HFFc6 (cell line): ENCODE measurements around the gene DDX1. TPM values are rescaled to one million over a fixed set of nuclear protein-coding genes. Genes with fewer than 3 reads are reported as not detected.

Experiments
- DNase-seq: peaks from one replicate; pipeline ENCODE4 v3.0.0-alpha.2; 2018
- H3K27ac Mint-ChIP-seq: 2 replicates; pipeline ENCODE4 v1.8.0; 2020; ENCODE audit warnings: mild to moderate bottlenecking, mixed read lengths
- H3K27me3 Mint-ChIP-seq: 2 replicates; pipeline ENCODE4 v1.8.0; 2021; ENCODE audit warnings: mild to moderate bottlenecking, moderate library complexity, mixed read lengths; ENCODE audit not compliant: insufficient read depth
- H3K36me3 Mint-ChIP-seq: 2 replicates; pipeline ENCODE4 v1.8.0; 2021; ENCODE audit warnings: low read depth, mixed read lengths
- H3K4me1 Mint-ChIP-seq: 2 replicates; pipeline ENCODE4 v1.8.0; 2020; ENCODE audit warnings: low read depth, mixed read lengths
- H3K4me3 Mint-ChIP-seq: 2 replicates; pipeline ENCODE4 v1.8.0; 2020; ENCODE audit warnings: mild to moderate bottlenecking, moderate library complexity, mixed read lengths
- H3K9me3 Mint-ChIP-seq: 2 replicates; pipeline ENCODE4 v1.8.0; 2020; ENCODE audit warnings: mild to moderate bottlenecking, mixed read lengths
- total RNA-seq, 6 experiments: library from RNA; stranded (reverse); fragmentation: NEBNext Ultra II Directional; extraction: Animal tissue kit (Norgen Biotek cat#: 25700); gene quantifications; 2 replicates in 1 of 6; 3 replicates in 5 of 6; pipeline ENCODE4 v1.2.3, GENCODE V29; 2021
- TF ChIP-seq, protein P1 (sequence below): fragments of 200-600 bp; sonication (generic); IDR thresholded peaks from 2 replicates; pipeline ENCODE4 v1.5.0; 2021; ENCODE audit warnings: antibody characterized with exemption, mild to moderate bottlenecking

DDX1 gene
- total RNA-seq, 6 experiments from 2014 or later, result 111 to 123 (median 113) TPM

DNA sequence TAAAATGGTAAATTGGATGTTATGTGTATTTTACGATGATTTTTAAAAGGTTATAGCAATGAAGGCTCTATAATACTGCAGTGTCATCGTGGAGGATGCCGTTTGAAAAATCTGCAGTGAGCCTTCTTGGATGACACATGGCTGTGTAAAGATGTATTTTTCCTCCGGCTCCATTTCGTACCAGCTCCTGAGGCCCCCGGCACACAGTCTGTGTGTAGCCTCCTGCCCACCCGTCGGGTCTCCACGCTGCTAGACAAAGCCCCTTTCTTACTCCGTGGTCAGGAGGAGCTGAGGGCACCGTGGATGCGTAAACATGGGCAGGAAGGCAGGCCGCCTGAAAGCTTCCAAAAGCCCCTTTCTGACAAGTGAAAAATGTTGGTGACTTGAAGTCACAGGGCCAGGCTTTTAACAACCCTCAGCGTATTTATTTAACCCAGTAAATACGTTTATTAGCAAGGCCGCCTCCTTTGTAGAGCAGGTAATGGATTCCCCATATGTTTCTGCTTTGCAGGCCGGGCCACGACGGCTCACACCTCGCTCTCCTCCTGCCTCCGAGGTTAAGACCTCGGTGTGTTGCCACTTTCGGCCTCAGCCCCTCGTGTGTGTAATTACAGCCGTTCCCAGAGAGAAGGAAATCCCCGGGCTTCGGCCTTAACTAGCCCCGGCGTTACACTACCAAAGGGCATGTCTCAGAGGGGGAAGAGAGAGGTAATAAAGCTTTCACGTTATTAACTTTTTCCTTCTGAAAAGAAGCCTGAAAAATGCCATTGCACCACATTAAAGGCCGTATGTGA, 72.8 kb downstream of the DDX1 start:
- Mint-ChIP-seq H3K4me1 (peaks cover 28% of the 10 kb centered on the region), H3K9me3 (no peaks in the 10 kb centered on the region), H3K4me3 (no peak overlapping the region), H3K36me3 (no peaks in the 10 kb centered on the region), H3K27me3 (peaks cover 7% of the 10 kb centered on the region), H3K27ac (no peak overlapping the region)
- TF ChIP-seq, protein P1, sequence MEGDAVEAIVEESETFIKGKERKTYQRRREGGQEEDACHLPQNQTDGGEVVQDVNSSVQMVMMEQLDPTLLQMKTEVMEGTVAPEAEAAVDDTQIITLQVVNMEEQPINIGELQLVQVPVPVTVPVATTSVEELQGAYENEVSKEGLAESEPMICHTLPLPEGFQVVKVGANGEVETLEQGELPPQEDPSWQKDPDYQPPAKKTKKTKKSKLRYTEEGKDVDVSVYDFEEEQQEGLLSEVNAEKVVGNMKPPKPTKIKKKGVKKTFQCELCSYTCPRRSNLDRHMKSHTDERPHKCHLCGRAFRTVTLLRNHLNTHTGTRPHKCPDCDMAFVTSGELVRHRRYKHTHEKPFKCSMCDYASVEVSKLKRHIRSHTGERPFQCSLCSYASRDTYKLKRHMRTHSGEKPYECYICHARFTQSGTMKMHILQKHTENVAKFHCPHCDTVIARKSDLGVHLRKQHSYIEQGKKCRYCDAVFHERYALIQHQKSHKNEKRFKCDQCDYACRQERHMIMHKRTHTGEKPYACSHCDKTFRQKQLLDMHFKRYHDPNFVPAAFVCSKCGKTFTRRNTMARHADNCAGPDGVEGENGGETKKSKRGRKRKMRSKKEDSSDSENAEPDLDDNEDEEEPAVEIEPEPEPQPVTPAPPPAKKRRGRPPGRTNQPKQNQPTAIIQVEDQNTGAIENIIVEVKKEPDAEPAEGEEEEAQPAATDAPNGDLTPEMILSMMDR, result no peak
- no peak for DNase-seq

DNA sequence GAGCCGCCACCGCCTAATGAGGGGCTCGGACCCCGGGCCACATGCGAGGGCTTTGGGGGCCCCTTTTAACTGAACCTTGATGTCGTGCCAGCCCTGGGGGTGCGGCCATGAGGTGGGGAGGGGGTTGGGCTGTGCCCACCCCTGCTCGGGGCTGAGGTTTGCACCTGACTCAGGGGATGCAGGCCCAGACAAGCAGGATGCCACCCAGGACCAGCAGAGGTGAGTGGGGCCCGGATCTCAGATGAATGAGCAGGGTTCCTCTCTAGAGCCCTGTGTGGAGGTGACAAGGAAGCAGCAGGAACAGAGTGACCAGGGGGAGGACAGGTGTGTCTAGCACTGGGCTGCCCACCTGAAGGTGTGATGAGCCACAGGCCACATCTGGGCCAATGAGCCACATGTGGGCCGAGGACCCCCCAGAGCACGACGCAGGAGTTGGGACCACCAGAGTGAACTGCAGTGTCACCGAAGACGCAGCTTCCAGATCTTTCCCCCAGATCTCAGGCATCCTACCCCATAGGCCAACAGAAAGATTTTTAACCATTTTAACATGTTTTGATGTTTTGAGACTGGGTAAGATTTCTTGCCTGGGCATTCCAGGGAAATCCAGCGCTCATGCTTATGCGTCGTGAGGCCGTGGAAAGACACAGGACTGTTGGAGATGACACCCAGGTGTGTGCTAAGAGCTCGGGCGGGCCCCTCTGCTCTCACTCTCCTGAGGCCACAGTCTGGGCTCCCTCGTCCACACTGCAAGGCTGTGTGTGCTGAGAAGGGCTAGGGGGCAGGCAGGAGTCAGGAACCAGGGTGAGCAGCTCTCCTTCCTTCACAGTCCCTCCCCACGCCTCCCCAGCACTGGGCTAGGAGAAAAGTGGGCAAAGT, 73.6 kb downstream of the DDX1 start:
- Mint-ChIP-seq H3K36me3 (no peaks in the 10 kb centered on the region), H3K4me3 (no peak overlapping the region), H3K9me3 (no peaks in the 10 kb centered on the region), H3K4me1 (peaks cover 28% of the 10 kb centered on the region), H3K27ac (no peak overlapping the region), H3K27me3 (peaks cover 7% of the 10 kb centered on the region)
- DNase-seq, result no peak
- TF ChIP-seq, protein P1, result no peak

DNA sequence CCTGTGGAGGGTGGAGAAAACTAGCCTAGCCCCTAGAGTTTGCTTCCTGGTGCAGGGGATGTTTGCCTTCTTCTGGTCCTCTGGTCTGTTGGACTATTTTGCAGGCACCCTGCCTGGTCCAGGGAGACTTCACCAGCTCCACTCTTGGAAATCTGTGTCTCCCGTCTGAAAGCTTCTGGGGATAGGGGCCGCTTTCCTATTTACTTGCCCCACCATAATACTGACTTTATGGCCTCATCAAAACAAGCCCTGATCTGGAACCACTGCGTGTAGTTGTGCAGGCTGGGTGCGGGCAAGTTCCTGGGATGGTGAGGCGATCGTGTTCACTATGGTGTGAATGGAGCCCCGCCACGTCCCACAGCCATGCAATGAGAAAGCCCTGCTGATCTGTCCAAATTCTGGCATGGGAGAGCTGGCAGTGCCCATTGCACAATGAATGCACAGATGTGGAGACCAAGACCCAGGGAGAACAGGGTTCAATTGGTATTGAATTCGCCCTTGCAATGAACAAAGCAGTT, 74.3 kb downstream of the DDX1 start:
- Mint-ChIP-seq H3K9me3 (no peaks in the 10 kb centered on the region), H3K4me3 (no peak overlapping the region), H3K36me3 (no peaks in the 10 kb centered on the region), H3K4me1 (peaks cover 28% of the 10 kb centered on the region), H3K27ac (no peak overlapping the region), H3K27me3 (peaks cover 7% of the 10 kb centered on the region)
- DNase-seq, result no peak
- TF ChIP-seq, protein P1, result no peak

DNA sequence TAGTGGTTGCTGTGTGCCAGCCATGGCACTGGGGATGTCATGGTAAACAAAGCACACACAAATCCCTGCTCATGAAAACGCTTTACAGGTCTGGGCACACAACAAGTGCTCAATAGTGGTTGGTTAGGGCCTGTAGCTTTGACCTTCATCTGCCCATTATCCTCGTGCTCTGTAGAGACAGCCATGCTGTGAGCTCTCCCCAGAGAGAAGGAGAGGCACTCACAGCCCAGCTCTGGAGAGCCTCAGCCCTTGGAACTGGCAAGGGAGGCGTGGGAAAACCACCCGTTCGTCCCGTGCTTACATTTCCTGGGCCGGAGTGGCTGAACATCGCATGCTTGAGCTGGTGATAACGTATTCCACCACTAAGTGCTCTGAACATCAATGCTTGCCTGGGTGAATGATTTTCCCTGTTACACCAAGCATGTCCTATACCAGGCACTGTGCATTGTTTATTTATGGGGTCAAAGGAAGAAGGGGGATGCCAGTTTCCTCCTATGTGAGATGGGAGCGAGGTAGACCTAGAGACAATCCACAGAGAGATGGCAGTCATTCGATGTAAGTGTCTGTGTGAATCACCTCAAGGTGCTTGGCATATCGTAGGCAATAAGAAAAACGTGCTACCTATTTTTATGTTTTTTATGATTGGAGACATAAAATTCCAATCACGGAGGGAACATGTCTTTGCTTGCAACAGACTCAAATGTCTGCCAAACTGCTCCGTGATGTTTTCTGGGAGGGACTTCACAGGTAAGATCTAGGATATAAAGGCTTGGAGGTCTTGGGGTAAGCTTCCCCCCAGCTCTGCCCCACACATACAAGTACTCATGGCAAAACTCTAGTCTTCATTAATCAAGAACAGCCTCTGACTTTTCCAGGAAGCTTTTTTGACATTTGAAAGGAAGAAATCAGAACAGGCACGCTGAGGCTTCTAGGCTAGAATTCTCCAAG, 75.5 kb downstream of the DDX1 start:
- Mint-ChIP-seq H3K36me3 (no peaks in the 10 kb centered on the region), H3K4me1 (peaks cover 28% of the 10 kb centered on the region), H3K27ac (0 out of 2 replicates have a peak overlapping the region, but pooled peaks have one; percentile 82), H3K4me3 (peak overlapping the region; percentile 62; the same call in 1 of the 2 replicates), H3K27me3 (peaks cover 7% of the 10 kb centered on the region), H3K9me3 (no peaks in the 10 kb centered on the region)
- TF ChIP-seq, protein P1, result no peak
- DNase-seq, result no peak
